IPS-NIHi11 (cell line): ENCODE measurements around the gene AMZ1.
A peak's percentile ranks its signal among the peaks of the same experiment; 100 is the strongest.
"Not testable (repeated sequence)": the region's sequence is repeated elsewhere in the genome, so short reads cannot be mapped to it uniquely, and the experiment has no call there.

Source experiments
- DNase-seq: peaks from one replicate; pipeline ENCODE4 v3.0.0; 2012; ENCODE audit warnings: mixed read lengths, low spot score

The AMZ1 gene

DNA sequence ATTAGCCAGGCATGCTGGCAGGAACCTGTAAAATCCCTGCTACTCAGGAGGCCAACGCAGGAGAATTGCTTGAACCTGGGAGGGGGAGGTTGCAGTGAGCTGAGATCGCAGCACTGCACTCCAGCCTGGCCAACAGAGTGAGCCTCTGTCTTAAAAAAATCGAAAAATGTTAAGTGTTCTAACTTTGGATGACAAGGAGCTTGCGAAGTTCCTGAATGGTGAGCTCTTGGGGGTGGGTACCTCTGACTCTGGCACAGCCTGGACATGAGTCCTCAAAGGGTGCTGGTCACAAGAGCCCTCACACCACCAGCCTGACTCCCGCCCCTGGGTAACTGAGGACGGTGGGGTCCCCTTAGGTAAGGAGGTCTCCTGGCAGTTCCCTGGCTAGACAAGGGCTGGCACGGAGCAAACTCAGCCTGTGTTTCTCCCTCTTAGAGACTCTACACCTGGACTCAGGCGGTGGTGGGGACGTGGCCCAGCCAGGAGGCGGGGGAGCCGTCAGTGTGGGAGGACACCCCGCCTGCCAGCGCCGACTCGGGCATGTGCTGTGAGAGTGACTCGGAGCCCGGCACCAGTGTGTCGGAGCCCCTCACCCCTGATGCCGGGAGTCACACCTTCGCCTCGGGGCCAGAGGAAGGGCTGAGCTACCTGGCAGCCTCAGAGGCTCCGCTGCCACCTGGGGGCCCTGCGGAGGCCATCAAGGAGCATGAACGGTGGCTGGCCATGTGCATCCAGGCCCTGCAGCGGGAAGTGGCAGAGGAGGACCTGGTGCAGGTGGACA lies 24.1 kb downstream of the AMZ1 start:
- DNase-seq = no peak

GRCh38 chr7:2713370-2713769 lies 25.4 kb downstream of the AMZ1 start:
- no peak for DNase-seq

DNA sequence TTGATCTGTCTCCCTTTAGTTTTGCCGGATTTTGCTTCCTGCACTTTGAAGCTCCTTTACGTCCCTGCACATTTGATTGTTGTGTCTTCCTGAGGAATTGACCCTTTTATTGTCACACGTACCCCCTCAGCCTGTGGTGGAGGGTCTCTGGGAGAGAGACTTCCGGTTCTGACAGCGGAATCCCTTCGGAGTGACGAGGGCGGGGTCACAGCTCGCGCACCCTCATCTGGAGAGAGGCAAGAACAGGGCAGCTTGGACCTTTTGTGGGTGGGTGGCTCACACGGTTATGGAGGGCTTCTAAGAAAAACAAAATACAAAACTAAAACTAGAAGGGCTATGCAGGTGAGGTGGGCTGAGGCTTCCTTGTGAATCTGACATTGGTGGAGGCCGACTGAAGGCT lies 26.0 kb downstream of the AMZ1 start:
- DNase-seq = no peak

DNA sequence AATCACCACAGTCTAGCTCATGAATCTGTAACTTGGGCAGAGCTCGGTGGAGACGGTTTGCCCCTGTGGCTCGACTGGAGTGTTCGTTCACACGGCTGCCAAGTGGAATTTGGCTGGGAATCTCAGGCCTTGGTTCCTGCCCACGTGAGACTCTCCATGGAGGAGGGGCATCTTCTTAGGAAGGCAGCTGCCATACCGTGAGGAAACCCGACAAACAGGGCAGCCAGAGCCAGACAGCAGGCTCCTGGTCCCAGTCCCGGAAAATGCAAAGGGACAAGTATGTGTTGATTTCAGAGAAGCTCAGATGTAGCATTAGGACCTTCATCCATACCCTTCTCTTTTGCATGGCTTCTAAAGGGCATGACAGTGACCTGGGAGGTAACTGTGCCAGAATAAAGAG lies 26.6 kb downstream of the AMZ1 start:
- no peak for DNase-seq

DNA sequence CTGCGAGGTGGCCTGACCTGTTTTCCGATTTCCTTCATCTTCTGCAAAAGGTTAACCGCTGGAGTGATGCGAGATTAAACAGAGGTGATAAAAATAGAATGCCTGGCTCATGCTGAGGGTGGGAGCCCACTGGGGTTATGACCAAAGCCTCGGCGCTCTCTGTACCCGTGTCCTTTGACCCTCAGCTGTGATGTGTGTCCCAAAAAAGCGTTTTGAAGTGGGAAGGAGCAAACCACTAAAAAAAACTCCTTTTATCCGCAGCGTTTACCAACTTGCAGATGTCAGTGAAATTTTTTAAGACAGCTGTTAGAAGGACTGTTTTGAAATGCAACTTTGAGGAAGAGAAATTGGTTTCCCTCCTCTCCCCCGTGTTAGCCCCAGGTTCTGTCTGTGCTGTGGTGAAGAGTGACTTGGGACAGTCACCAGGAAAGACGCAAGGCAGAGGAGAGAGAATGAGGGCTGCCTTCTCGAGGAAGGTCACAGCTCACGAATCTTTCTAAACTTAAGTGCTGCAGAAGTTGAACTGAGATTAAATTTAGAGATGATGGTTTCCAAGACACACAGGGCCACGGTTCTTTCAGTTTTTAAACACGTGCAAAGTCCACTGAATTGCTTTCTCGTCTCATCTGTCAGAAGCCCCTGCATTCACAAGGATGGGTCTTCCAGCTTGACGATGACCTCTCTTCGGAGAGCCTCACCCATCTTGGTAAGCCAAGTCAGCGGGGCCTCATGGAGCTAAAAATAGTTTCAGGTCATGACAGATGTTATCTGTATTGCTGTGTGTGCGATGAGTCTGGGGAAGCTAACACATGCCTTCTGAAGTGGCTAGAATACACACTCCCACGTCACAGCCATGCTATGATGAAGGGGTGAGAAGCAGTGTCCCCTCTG lies 27.6 kb downstream of the AMZ1 start:
- DNase-seq = no peak

DNA sequence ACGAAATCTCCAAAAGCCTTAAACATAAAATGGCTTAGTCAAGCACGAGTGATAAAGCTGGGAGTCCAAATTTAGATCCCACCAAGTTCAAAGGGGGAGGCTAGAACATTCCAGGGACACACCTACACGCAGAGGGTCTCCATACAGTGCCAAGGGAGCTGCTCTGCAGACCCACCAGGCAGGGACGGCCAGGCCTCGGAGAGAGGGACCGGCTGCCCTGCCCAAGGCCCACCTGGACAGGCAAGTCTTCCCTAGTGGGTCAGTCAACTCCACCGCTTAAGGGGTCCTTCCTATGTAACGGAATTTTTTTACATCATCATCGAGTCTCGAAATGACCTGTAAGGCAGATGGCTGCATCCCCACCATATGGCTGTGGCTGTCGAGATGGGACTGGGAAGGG lies 28.5 kb downstream of the AMZ1 start:
- no peak for DNase-seq

- no peak for DNase-seq
Measured at GRCh38 chr7:2716906-2717292, 28.9 kb downstream of the AMZ1 start.

- DNase-seq = no peak
Measured at GRCh38 chr7:2717293-2718261, 29.6 kb downstream of the AMZ1 start.

DNA sequence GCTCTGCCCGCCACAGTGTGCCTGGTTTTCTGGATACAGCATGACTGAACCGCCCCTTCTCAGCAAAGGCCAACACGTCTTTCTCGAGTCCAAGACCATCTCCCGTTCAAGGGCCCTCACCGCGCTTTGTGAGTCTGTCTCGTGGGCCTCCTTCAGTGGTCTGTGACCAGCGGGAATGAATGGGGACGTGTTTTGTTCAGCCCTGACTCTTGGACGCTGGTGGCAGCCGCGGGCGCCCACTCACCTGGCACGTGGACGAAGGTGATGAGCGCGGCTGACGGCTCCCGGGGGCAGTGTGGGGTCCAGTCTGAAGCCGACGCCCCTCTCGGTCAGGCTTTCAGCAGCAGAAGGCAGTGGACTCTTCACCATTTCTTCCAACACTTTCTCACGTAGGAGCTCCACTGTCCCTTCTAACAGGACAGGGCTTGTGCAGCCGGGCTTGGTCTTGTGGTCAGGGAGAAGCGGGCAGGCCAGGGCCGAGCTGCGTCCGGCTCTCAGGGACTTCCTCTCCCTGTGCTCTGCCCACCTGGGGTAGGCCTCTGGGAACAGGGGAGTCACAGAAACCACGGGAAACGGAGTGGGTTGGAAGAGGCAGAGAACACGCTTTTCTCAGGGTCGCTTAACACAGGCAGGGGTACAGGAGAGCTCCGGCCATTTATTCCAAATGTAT lies 30.4 kb downstream of the AMZ1 start:
- DNase-seq = no peak

GRCh38 chr7:2719007-2719406 lies 31.0 kb downstream of the AMZ1 start:
- DNase-seq = peak; percentile 93

- DNase-seq = no peak
Measured at GRCh38 chr7:2720024-2720423, 32.0 kb downstream of the AMZ1 start.

DNA sequence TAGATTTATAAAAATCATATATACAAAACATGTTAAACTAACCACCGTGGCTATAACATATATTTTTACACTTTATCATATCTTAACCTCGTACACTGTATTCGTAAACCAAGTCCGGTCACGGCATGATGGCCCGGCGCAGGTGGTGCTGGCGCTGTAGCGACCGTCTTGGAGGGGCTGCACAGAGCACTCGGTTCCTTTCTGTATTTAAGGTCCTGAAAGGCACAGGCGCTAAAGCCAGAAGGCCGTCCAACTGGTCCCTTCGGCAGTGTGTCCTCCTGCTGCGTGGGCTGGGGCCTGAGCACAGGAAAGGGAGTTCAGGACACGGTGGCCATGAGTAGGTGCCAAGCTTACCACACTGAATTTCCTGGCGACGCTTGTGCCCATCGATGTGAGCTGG lies 33.8 kb downstream of the AMZ1 start:
- no peak for DNase-seq

GRCh38 chr7:2722591-2722990 lies 34.6 kb downstream of the AMZ1 start:
- DNase-seq = no peak

DNA sequence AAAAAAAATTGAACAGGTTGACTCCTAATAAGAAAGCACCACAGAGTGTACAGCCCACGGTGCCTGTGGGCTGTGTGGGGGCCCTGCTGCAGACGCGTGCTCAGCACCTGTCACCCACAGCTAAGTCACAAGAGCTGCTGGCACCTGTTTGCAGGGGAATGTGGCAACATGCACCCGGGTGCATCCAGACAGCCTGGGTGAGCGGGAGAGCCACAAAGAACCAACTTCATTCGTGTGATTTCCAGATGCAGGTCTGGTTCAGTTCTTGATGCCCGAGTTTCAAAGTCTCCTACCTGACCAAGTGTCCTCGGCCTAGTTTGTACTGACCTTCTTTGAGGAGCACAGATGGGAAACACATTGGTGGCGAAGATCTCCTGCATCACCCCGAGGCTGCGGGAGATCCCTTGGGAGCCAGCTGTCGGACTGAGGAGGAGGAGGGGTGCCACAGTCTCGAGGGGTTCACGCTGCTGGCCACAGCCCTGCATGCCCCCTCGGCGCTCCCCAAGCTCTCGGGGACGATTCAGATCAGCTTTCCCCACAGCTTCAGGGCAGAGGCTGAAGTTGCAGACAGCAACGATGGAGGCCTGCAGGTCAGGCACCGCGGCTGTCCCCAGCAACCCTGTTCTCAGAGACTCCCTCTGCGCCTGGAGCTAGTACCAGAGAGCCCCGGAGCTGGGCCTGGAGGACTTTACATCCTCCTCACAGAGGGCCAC lies 35.3 kb downstream of the AMZ1 start:
- DNase-seq = no peak

DNA sequence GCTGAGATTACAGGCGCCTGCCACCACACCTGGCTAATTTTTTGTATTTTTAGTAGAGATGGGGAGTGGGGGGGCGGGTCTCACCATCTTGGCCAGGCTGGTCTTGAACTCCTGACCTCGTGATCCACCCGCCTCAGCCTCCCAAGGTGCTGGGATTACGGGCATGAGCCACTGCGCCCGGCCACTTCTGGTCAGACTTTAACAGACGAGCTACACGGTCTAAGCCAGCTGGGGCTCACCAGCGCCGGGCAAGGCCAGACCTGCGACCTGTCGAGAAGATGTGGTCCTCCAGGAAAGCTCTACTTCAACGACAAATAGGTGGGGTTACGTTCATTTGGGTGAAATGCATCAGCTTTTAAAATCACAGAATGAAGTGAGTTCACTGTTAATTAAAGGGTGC lies 36.0 kb downstream of the AMZ1 start:
- not testable (repeated sequence) for DNase-seq

DNA sequence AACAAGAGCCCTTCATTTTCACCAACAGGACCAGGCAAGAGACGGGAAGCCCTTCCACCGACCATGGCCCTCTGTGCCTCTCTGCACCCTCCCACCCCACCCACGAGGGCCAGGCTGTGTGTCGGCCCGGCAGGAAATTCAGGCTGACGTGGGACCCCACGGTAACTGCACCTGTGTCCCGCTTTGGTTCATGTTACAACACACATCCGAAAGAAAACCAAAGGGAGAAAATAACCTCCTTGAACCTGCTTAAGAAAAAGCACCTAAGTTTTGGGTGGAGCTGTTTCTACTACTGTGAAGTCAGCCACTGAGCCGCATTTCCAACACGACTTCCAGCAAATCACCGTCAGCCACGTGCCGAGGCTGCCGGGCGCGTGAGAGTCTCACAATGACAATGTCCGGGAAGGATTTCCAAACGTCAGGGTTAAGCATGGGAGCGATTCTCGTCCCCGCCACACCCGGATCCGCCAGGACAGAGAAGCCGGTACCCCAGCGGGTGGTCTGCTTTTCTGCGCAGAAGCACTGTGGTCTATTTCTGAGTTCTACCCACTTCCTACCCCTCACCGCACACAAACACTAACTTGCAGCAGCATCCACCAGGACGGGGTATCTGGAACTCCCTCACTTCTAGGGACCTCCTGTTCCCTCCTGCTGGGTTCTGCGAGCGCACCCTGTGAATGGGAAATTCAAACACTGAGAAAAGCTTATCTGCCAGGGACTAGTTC lies 36.6 kb downstream of the AMZ1 start:
- no peak for DNase-seq

GRCh38 chr7:2725178-2726105 lies 37.4 kb downstream of the AMZ1 start:
- DNase-seq = no peak

GRCh38 chr7:2726316-2727018 lies 38.5 kb downstream of the AMZ1 start:
- no peak for DNase-seq
